ENCODE measurements around the gene PROX1. TPM values are rescaled to one million over a fixed set of nuclear protein-coding genes. Genes with fewer than 3 reads are reported as not detected.

Gene PROX1
- total and polyA plus RNA-seq, 12 donors, result 2.5 to 132 (median 110) TPM

DNA sequence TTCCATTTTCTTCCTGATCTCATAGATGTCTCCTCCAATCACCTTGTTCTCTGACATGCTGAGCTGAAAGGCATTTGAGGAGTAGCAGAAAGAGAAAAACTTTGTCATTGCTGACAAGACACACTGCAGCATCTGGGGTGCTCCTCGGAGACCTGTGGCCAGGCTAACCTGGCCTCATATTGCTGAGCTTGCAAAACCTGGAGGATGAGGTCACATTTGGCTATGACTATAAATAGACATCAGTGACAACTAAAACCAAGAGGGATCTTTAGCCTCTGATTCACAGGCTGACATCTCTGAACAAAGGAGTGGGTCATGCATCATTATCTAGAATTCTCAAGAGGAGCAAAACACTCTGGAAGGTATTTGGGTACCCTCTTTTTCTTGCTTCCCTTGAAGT lies 83.7 kb downstream of the PROX1 start:
- Histone ChIP-seq H3K4me1 (no peaks in the 10 kb centered on the region), H3K4me3 (no peak overlapping the region), H3K27me3 (peaks cover 0 to 6% (median 0%) of the 10 kb centered on the region in 7 donors), H3K36me3 (no peaks in the 10 kb centered on the region), H3K9me3 (no peaks in the 10 kb centered on the region), H3K27ac (no peak overlapping the region)
- intact Hi-C loops (cut with DNase I), result no loop called here
- 83 to 91% methylated on average over 1 of the region's 1 CpG for WGBS, 2 donors
- TF ChIP-seq, protein P1, sequence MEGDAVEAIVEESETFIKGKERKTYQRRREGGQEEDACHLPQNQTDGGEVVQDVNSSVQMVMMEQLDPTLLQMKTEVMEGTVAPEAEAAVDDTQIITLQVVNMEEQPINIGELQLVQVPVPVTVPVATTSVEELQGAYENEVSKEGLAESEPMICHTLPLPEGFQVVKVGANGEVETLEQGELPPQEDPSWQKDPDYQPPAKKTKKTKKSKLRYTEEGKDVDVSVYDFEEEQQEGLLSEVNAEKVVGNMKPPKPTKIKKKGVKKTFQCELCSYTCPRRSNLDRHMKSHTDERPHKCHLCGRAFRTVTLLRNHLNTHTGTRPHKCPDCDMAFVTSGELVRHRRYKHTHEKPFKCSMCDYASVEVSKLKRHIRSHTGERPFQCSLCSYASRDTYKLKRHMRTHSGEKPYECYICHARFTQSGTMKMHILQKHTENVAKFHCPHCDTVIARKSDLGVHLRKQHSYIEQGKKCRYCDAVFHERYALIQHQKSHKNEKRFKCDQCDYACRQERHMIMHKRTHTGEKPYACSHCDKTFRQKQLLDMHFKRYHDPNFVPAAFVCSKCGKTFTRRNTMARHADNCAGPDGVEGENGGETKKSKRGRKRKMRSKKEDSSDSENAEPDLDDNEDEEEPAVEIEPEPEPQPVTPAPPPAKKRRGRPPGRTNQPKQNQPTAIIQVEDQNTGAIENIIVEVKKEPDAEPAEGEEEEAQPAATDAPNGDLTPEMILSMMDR (IDR thresholded peaks at IDR 0.05), result no peak
- ATAC-seq (no peak), DNase-seq (no peak)

DNA sequence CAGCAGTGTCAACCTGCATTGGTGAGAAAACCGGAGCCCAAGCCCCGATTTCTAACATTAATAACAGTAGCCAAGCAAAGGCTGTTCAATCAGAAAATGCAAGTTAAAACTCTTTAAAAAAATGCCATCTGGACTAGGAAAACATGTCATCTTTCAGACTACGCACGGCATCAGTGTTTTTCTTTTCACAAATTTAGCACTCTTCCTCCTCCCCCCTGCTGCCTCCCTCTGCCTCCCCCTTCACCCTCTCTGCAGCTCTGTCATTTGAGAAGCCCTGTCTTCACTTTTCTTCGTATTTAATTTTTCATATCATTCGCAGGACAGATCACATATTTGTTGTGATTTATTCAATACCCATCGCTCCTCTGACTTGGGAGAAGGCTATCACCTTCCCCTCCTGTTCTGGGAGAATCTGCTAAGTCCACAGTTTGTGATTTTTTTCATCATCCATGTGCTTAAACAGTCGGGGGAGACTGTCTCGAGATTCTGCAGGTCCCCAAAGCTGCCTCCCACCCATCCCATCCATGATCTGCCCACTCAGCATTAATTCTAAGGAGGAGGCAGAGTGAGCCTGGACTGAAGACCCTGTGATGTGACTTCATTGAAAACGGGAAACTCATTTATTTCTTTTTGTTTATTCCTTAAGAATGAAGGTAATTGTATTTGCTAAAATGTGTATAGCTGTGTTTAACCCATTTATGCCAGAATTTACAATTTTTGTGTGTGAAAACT lies 84.8 kb downstream of the PROX1 start:
- DNase-seq (no peak), ATAC-seq (no peak)
- Histone ChIP-seq H3K27ac (no peak overlapping the region), H3K4me3 (no peak overlapping the region), H3K4me1 (no peaks in the 10 kb centered on the region), H3K27me3 (peaks cover 0 to 6% (median 0%) of the 10 kb centered on the region in 7 donors), H3K36me3 (no peaks in the 10 kb centered on the region), H3K9me3 (no peaks in the 10 kb centered on the region)
- intact Hi-C loops (cut with DNase I), result no loop called here
- 69 to 73% methylated on average over 10 of the region's 10 CpGs for WGBS, 2 donors
- TF ChIP-seq, protein P1 (IDR thresholded peaks at IDR 0.05), result no peak

DNA sequence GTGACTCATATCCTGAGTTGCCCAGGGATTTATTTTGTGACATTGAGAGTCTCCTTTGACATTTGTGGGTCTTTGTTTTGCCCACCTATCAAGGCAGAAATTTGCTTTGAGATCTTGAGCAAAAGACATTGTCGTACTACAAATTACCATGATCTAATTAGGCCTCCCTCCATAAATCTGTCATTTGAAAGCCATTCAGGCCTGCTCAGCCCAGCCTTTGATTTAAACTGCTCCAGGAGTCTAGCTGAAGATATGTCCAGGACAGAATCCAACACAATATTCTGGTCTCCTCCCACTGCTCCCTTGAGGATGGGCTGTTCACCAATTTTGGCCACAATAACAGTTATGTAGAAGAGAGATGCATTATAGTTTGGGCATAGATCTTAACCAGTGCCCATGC lies 86.7 kb downstream of the PROX1 start:
- no peaks in the 10 kb centered on the region for H3K36me3 ChIP-seq
- no peak overlapping the region for H3K4me3 ChIP-seq
- H3K4me1 ChIP-seq, result no peaks in the 10 kb centered on the region
- H3K27ac ChIP-seq, result no peak overlapping the region
- ATAC-seq (no peak), DNase-seq (no peak)
- intact Hi-C loops (cut with DNase I), result no loop called here
- H3K9me3 ChIP-seq, result no peaks in the 10 kb centered on the region
- peaks cover 0 to 6% (median 0%) of the 10 kb centered on the region in 7 donors for H3K27me3 ChIP-seq
- TF ChIP-seq, protein P1 (IDR thresholded peaks at IDR 0.05), result no peak
- 67 to 69% methylated on average over 1 of the region's 1 CpG for WGBS, 2 donors

DNA sequence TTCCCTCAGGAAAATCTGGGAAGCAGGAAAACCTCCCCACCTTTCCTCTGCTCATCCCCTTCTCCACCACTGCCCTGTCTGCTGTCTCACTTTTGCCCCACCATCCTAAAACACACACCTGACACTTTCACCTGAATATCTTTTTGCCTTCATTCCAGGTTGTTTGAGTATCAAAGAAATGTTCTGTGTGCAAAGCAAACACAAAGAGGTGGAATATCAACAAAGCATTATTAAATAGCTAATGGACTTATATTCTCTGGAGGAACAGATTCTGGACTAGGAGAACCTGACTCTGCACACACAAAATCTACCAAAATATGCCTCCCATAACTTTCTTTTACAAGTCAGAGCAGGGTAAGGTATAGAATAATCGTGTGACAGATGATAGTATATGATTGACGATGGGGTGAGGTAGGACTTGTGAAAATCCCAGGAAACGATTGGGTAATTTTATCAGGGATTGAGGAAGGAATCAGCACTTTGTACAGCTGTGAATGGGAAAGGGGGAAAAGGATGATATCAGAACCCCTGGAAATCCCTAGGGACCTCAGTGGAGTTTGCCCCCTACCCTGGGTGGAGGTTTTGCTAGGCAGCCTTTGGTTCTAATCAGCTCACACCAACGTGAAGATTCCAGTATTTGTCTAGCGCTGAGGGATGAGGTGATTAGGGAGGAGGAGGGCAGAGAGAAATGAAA lies 87.7 kb downstream of the PROX1 start:
- ATAC-seq (no peak), DNase-seq (no peak)
- Histone ChIP-seq H3K27ac (no peak overlapping the region), H3K36me3 (no peaks in the 10 kb centered on the region), H3K9me3 (peaks cover 0 to 4% (median 0%) of the 10 kb centered on the region in 11 donors), H3K4me1 (no peaks in the 10 kb centered on the region), H3K27me3 (peaks cover 0 to 6% (median 0%) of the 10 kb centered on the region in 7 donors), H3K4me3 (no peak overlapping the region)
- intact Hi-C loops (cut with DNase I), result no loop called here
- 59 to 68% methylated on average over 5 of the region's 5 CpGs for WGBS, 2 donors
- TF ChIP-seq, protein P1 (IDR thresholded peaks at IDR 0.05), result no peak

Measured in heart right ventricle (tissue), 16 donors.